GM12891 (cell line): ENCODE data around the gene CNTN5.

Experiments
- PAX5 ChIP-seq: IDR thresholded peaks from 2 replicates; pipeline ENCODE4 v1.6.1; 2011; ENCODE audit warnings: low read length, moderate library complexity, mild to moderate bottlenecking; ENCODE audit not compliant: insufficient read depth, severe bottlenecking
- POLR2A ChIP-seq: IDR thresholded peaks from 2 replicates; pipeline ENCODE4 v1.6.1; 2011; ENCODE audit warnings: low read depth, low read length, control low read depth
- POLR2AphosphoS5 ChIP-seq: IDR thresholded peaks from 2 replicates; pipeline ENCODE4 v1.6.1; 2011; ENCODE audit warnings: low read depth, low read length, control low read depth
- POU2F2 ChIP-seq: IDR thresholded peaks from 2 replicates; pipeline ENCODE4 v1.6.1; 2011; ENCODE audit warnings: low read depth, mild to moderate bottlenecking, control low read depth, low read length, moderate library complexity
- SPI1 ChIP-seq: IDR thresholded peaks from 2 replicates; pipeline ENCODE4 v1.6.1; 2011; ENCODE audit warnings: low read depth, low read length, control low read depth
- TAF1 ChIP-seq: IDR thresholded peaks from 2 replicates; pipeline ENCODE4 v1.6.1; 2011; ENCODE audit warnings: low read depth, low read length, control low read depth

- TF ChIP-seq POU2F2 (no peak), TAF1 (no peak), POLR2AphosphoS5 (no peak), POLR2A (no peak), PAX5 (no peak), SPI1 (no peak)
Observed at GRCh38 chr11:99934008-99934407, 913.3 kb downstream of the CNTN5 start.
